ENCODE data around the gene NBPF3.
"Not testable (repeated sequence)": the region's sequence is repeated elsewhere in the genome, so short reads cannot be mapped to it uniquely, and the experiment has no call there.

The NBPF3 gene

GRCh38 chr1:21438646-21439312 lies 1.2 kb upstream of the NBPF3 start:
- DNase-seq: not testable (repeated sequence)

GRCh38 chr1:21439345-21439720 lies 604 bp upstream of the NBPF3 start:
- DNase-seq: no peak

DNA sequence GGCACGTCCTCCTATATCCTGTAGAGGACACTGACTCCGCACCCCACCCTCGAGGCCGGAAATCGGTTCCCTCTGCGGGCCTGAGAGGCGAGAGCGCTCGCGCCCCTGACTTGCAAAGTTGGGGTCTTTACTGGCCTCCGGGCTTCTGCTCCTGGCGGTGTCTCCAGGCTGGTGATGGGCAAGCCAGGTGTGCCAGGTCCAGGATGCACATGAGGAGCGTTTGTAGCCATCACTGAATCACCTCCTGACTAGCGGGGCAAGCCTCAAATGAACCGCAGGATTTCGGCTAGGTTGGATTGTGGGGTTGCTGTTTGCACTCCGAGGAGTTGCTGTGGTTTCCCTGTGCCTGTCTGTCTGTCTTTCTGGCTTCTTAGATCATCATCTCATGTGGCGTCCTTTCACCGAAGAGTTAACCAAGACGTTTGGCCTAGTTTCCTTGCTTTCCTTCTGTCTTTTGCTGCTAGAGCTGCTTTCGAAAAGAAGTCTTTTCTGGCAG lies 741 bp downstream of the NBPF3 start:
- DNase-seq: not testable (repeated sequence)

DNA sequence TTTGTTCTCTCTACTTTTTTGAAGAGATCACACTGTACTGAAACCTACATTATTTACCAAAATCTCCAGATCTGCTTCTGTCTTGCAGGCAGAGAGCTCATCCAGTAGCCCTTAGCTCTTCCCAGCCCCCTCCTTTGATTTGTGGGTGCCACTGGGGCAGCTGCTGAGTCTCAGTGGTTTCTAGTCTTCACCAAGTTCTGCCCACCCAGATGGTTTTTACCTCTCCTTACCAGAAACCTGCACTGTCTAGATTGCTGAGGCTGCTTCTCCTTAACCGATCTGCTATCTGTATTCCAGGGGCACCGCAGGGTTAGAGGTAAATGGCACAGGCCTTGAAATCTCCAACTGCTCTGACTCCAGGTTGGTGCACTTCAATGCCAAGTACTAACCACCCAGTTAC lies 6.7 kb downstream of the NBPF3 start:
- not testable (repeated sequence) for DNase-seq

DNA sequence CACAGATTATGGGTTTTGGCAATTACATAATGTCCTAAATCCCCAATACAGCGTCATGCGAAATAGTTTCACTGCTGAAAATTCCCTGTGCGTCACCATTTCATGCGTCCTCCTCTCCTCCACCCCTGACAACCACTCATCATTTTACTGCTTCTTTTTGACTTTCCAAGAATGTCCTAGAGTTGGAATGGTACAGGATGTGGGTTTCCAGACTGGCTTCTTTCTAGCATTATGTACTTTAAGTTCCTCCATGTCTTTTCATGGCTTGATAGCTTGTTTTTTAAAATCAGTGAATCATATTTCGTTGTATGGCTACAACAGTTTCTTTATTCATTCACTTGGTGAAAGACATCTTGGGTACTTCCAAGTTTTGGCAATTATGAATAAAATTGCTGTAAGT lies 7.4 kb downstream of the NBPF3 start:
- DNase-seq: peak; percentile 13

DNA sequence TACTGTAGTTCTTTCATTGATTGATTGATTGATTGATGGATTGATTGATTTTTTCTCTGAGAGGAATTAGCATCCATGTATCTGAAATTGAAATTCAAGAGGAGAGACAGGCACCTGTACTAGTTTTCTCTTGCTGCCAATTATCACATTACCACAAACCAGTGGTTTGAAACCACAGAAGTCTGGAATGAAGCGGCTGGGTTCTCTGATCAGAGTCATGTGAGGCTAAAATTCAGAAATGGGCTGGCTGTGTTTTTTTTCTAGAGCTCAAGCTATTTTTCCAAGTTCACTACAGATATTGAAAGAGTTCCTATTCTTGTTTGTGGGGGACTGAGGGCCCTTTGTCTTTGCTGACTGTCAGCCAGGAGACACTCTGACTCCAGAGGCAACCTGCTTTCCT lies 10.0 kb downstream of the NBPF3 start:
- DNase-seq: no peak

DNA sequence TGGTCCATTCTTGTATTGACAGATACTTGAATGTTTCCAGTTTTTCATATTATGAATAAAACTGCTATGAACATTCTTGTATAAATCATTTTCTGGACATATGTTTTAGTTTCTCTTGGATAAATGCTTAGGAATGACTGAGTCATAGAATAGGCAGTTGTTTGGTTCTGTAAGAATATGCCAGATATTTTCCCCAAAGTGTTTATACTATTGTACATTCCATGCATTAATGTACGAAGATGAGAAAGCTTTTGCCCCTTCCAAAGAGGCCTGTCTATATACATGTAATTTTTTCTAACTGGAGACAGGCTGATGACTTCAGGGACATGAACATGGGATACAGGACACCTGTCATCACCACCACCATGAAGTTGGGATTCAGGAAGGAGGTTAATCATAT lies 11.3 kb downstream of the NBPF3 start:
- DNase-seq: peak; percentile 52

GRCh38 chr1:21451981-21452411 lies 12.1 kb downstream of the NBPF3 start:
- no peak for DNase-seq

GRCh38 chr1:21453964-21454614 lies 14.2 kb downstream of the NBPF3 start:
- peak; percentile 49 for DNase-seq

- DNase-seq: not testable (repeated sequence)
These were observed 15.0 kb downstream of the NBPF3 start for GRCh38 chr1:21454904-21455303.

- DNase-seq: no peak
These were observed 17.7 kb downstream of the NBPF3 start for GRCh38 chr1:21457654-21458053.

DNA sequence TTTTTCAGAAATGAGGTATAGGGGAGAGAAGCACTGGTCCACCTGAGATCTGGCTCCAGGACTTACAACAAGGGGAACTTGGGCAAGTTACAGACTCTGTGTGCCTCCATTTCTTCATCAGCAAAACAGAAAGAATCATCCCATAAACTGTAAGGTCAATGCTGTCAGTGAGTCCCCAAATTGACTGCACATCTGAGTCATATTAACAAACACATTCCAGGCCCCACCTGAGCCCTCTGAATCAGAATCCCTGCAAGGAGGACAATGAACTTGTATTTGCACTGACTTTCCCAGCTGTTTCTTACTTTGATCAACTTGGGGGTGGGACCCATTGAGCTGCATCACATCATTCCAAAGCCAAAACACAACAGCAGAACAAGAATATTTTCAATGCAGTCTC lies 25.2 kb downstream of the NBPF3 start:
- not testable (repeated sequence) for DNase-seq

DNA sequence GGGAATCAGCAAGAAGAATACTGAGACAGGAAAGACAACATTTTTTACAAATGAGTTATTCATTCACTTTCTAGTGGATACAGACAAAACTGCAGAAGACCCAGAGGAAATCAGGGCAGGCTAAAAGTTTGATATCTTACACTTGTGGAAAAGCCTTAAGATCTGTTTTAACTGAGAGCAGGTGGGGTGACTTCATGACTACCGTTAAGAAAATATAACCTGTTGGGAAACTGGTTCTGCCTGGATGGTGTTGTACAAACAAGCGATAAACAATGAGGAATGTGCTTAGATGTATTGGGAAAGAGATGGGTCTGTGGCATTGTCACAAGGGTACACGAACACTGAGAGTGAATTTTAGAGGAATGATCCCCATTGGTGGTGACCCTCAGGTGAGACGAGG lies 28.0 kb downstream of the NBPF3 start:
- not testable (repeated sequence) for DNase-seq

DNA sequence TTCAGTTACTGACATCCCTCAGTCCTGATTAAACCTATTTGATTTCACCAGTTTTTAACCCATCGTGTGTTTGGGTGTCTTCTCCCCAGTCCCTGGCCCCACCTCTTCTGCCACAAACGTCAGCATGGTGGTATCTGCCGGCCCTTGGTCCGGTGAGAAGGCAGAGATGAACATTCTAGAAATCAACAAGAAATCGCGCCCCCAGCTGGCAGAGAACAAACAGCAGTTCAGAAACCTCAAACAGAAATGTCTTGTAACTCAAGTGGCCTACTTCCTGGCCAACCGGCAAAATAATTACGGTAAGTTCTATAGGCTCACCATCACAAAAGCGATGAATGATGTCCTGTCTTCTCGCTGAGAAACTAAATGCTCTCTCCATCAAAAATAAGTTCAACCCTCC lies 28.7 kb downstream of the NBPF3 start:
- no peak for DNase-seq

GRCh38 chr1:21469581-21469980 lies 29.6 kb downstream of the NBPF3 start:
- no peak for DNase-seq

DNA sequence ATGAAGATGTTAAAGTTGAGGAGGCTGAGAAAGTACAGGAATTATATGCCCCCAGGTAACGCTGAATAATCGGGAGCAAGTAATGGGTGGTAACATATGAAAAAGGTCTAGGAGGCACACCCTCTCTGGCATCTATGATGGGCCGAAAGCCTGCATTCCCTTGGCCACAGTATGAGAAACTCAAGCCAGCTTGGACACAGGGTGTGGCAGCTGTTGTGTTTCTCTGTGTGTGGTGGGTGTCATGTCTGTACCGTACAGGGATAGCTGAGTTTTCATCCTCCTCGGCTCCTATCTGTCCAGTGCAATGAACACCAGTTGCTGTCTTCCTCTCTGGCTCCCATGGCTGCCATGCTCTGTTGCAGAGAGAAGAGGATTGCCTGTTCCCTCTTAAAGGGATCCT lies 32.9 kb downstream of the NBPF3 start:
- no peak for DNase-seq

- DNase-seq: no peak
These were observed 38.4 kb downstream of the NBPF3 start for GRCh38 chr1:21478356-21478755.

DNA sequence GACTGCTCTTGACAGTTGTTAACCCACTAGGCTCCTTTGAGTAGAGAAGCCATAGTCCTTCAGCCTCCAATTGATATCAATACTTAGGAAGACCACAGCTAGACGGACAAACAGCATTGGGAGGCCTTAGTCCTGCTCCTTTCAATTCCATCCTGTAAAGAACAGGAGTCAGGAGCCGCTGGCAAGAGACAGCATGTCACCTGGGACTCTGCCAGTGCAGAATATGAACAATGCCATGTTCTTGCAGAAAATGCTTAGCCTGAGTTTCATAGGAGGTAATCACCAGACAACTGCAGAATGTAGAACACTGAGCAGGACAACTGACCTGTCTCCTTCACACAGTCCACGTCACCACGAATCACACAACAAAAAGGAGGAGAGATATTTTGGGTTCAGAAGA lies 43.9 kb downstream of the NBPF3 start:
- DNase-seq: not testable (repeated sequence)

DNA sequence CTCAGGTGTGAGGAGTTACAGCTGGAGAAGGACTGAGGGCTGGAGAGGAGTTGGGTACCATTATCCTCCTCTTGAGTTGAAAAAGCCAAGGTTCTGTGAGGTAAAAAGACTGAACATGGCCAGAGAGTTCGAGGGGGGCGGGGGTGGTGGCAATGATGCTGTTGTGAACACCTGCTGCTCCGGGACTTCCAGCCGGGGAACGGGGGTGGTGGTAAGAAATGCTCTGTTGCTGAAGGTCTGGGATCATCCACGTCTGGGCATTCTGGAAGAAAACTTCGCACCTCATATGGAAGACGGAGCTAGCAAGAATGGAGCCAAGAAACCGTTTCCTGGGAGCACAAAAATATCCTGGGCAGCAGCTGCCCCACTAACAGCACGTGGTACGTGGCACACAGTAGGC lies 49.2 kb downstream of the NBPF3 start:
- no peak for DNase-seq

DNA sequence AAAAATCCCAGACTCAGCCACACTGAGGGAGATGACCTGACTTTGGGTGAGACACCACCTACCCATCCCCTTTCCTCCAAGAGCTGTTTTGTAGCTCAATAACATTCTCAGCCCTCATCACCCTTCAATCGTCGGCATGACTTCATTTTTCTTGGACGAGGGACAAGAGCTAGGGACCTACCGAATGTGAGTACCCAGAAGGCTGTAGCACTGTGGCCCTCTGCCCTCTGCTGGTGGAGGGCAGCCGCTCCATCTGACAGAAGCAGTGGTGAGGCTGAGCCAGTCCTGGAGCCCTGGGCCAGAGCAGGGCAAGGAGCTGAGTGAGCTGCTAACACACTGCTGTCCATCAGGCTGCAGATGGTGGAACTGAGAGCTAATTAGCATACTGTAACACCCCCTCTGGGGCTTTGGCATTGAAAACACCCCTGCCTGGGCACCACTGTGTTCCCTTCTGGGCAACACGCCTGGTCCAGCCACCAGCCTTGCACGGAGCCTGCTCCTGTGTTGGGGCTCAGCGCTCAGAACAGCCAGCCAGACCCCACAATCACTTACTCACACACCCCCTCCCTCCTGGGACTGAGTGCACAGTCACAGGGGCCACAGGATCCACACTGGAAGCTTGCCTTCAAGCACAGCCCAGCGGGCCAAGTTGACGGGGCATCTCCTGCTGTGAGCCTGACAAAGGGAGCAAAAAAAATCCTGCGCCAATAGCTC lies 51.0 kb downstream of the NBPF3 start:
- DNase-seq: peak; percentile 17

DNA sequence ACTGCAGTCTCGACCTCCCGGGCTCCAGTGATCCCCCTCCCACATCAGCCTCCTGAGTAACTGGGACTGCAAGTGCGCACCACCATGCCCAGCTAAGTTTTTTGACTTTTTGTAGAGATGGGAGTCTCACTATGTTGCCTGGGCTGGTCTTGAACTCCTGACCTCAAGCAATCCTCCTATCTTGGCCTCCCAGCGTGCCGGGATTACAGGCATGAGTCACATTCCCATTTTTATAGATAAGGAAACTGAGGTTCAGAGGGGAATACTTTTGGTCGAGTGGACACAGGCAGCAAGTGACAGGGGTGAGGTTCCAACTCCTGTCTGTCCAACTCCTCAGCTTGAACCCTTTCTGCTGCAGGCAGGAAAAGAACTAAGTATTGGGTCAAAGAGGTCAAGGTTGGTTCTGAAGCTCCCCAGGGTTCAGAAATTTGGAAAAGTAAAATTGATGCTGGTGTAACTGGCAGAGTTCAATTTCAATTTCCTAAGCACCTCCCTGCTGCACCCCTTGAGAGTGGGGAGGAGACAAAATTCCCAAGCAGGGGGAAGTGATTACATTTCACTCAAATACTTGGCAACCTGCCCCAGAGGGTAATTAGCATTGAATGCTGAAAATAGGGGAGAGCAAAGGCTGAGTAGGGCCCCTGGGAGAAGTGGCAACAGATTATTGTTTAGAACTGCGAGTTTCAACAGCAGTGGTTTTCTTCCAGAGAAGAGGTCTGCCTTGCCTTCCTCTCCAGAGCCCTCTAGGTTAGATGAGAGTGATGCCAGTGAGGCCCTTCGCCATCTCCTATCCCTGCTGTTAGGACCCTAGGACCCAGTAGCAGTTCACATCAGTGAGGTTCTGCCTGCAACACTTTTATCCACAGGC lies 51.8 kb downstream of the NBPF3 start:
- peak; percentile 3 for DNase-seq

- DNase-seq: no peak
These were observed 52.4 kb downstream of the NBPF3 start for GRCh38 chr1:21492356-21492625.

GRCh38 chr1:21494196-21494595 lies 54.3 kb downstream of the NBPF3 start:
- no peak for DNase-seq
